Measurements from ENCODE around the gene PET100.
A peak's percentile ranks its signal among the peaks of the same experiment; 100 is the strongest.

PET100 gene

GRCh38 chr19:7625763-7626372 lies 3.7 kb upstream of the PET100 start:
- H3K36me3 ChIP-seq (replicated peaks): peaks cover 20% of the 10 kb centered on the region
- no peak for DNase-seq
- in situ Hi-C loops (cut with HindIII; ENCODE audit: low pct_ligation_motif_present, low sequenced_read_pairs): no loop called here
- no peaks in the 10 kb centered on the region for H3K27me3 ChIP-seq (replicated peaks)
- no peak for TF ChIP-seq CTCF (IDR thresholded peaks at IDR 0.05; ENCODE audit: low read depth, low read length, missing control alignments)
- H3K27ac ChIP-seq: no peak overlapping the region
- H3K4me3 ChIP-seq (ENCODE audit: low read depth, low read length): no peak overlapping the region

GRCh38 chr19:7627166-7627565 lies 2.4 kb upstream of the PET100 start:
- Histone ChIP-seq H3K27me3 (replicated peaks) (no peaks in the 10 kb centered on the region), H3K27ac (no peak overlapping the region), H3K4me3 (ENCODE audit: low read depth, low read length) (no peak overlapping the region), H3K36me3 (replicated peaks) (peaks cover 18% of the 10 kb centered on the region)
- in situ Hi-C loops (cut with HindIII; ENCODE audit: low pct_ligation_motif_present, low sequenced_read_pairs): no loop called here
- no peak for DNase-seq
- TF ChIP-seq CTCF (IDR thresholded peaks at IDR 0.05; ENCODE audit: low read depth, low read length, missing control alignments): no peak

- Histone ChIP-seq H3K4me3 (ENCODE audit: low read depth, low read length) (peak overlapping the region; percentile 99), H3K36me3 (replicated peaks) (peaks cover 9% of the 10 kb centered on the region), H3K27me3 (replicated peaks) (no peaks in the 10 kb centered on the region), H3K27ac (peak overlapping the region; percentile 73)
- in situ Hi-C loops (cut with HindIII; ENCODE audit: low pct_ligation_motif_present, low sequenced_read_pairs): no loop called here
- DNase-seq: no peak
- TF ChIP-seq CTCF (IDR thresholded peaks at IDR 0.05; ENCODE audit: low read depth, low read length, missing control alignments): no peak
These were observed 843 bp upstream of the PET100 start for GRCh38 chr19:7628589-7629311.

- TF ChIP-seq CTCF (IDR thresholded peaks at IDR 0.05; ENCODE audit: low read depth, low read length, missing control alignments): no peak
- in situ Hi-C loops (cut with HindIII; ENCODE audit: low pct_ligation_motif_present, low sequenced_read_pairs): no loop called here
These were observed 2.0 kb downstream of the PET100 start for GRCh38 chr19:7631577-7631976.

GRCh38 chr19:7632340-7633203 lies 3.0 kb downstream of the PET100 start:
- no peak for TF ChIP-seq CTCF (IDR thresholded peaks at IDR 0.05; ENCODE audit: low read depth, low read length, missing control alignments)
- H3K4me3 ChIP-seq (ENCODE audit: low read depth, low read length): no peak overlapping the region
- in situ Hi-C loops (cut with HindIII; ENCODE audit: low pct_ligation_motif_present, low sequenced_read_pairs): no loop called here

More at GRCh38 chr19:7631577-7631976, 2.0 kb downstream of the PET100 start:
- DNase-seq: no peak
- H3K27me3 ChIP-seq (replicated peaks): no peaks in the 10 kb centered on the region
- H3K27ac ChIP-seq: no peak overlapping the region
- H3K36me3 ChIP-seq (replicated peaks): no peaks in the 10 kb centered on the region
- no peak overlapping the region for H3K4me3 ChIP-seq (ENCODE audit: low read depth, low read length)

More at GRCh38 chr19:7632340-7633203, 3.0 kb downstream of the PET100 start:
- Histone ChIP-seq H3K36me3 (replicated peaks) (no peaks in the 10 kb centered on the region), H3K27me3 (replicated peaks) (no peaks in the 10 kb centered on the region), H3K27ac (no peak overlapping the region)
- no peak for DNase-seq
